Stimulated activated CD4-positive, alpha-beta T cell treated with anti-CD3 and anti-CD28 coated beads, Interleukin-4, amount 100 ng/mL, for 1 hour (primary cell): ENCODE results near the gene RGS21.
"Not testable (repeated sequence)": the region's sequence is repeated elsewhere in the genome, so short reads cannot be mapped to it uniquely, and the experiment has no call there.

ENCODE experiments used
- DNase-seq: peaks from one replicate; pipeline ENCODE4 v3.0.0-alpha.2; 2020

Gene RGS21

GRCh38 chr1:192316942-192317450 is at the start of gene RGS21:
Gene RGS21 (plus strand): TSS chr1:192316992. CDS start chr1:192343037, 26,045 bp downstream.
- no peak for DNase-seq

- DNase-seq, result no peak
Measured at GRCh38 chr1:192268468-192269052, 48.2 kb upstream of the RGS21 start.

GRCh38 chr1:192270398-192270797 is 46.4 kb upstream of the RGS21 start:
- DNase-seq, result no peak

GRCh38 chr1:192272732-192273131 is 44.1 kb upstream of the RGS21 start:
- DNase-seq, result no peak

GRCh38 chr1:192274588-192274987 is 42.2 kb upstream of the RGS21 start:
- no peak for DNase-seq

GRCh38 chr1:192277635-192278034 is 39.2 kb upstream of the RGS21 start:
- no peak for DNase-seq

- DNase-seq, result no peak
Measured at GRCh38 chr1:192284927-192285326, 31.9 kb upstream of the RGS21 start.

- no peak for DNase-seq
Measured at GRCh38 chr1:192303029-192303428, 13.8 kb upstream of the RGS21 start.

- DNase-seq, result not testable (repeated sequence)
Measured at GRCh38 chr1:192308314-192308713, 8.5 kb upstream of the RGS21 start.

GRCh38 chr1:192311281-192311680 is 5.5 kb upstream of the RGS21 start:
- DNase-seq, result no peak

GRCh38 chr1:192327997-192328396 is 11.2 kb downstream of the RGS21 start:
- DNase-seq, result no peak

- no peak for DNase-seq
Measured at GRCh38 chr1:192342842-192343241, 26.1 kb downstream of the RGS21 start.

GRCh38 chr1:192343344-192343743 is 26.6 kb downstream of the RGS21 start:
- no peak for DNase-seq

- no peak for DNase-seq
Measured at GRCh38 chr1:192349314-192349713, 32.5 kb downstream of the RGS21 start.

GRCh38 chr1:192350356-192350755 is 33.6 kb downstream of the RGS21 start:
- no peak for DNase-seq

GRCh38 chr1:192351550-192351949 is 34.8 kb downstream of the RGS21 start:
- no peak for DNase-seq

- DNase-seq, result no peak
Measured at GRCh38 chr1:192357924-192358323, 41.1 kb downstream of the RGS21 start.

- DNase-seq, result no peak
Measured at GRCh38 chr1:192358402-192358801, 41.6 kb downstream of the RGS21 start.

- DNase-seq, result no peak
Measured at GRCh38 chr1:192358822-192359221, 42.0 kb downstream of the RGS21 start.

GRCh38 chr1:192363177-192363576 is 46.4 kb downstream of the RGS21 start:
- DNase-seq, result no peak

- DNase-seq, result no peak
Measured at GRCh38 chr1:192367436-192367835, 50.6 kb downstream of the RGS21 start.

- DNase-seq, result no peak
Measured at GRCh38 chr1:192375306-192375705, 58.5 kb downstream of the RGS21 start.

GRCh38 chr1:192376374-192376773 is 59.6 kb downstream of the RGS21 start:
- DNase-seq, result no peak

- no peak for DNase-seq
Measured at GRCh38 chr1:192378276-192378675, 61.5 kb downstream of the RGS21 start.

GRCh38 chr1:192378878-192379277 is 62.1 kb downstream of the RGS21 start:
- no peak for DNase-seq
